Measurements from ENCODE around the gene COX4I2.
A peak's percentile ranks its signal among the peaks of the same experiment; 100 is the strongest.

COX4I2 gene

DNA sequence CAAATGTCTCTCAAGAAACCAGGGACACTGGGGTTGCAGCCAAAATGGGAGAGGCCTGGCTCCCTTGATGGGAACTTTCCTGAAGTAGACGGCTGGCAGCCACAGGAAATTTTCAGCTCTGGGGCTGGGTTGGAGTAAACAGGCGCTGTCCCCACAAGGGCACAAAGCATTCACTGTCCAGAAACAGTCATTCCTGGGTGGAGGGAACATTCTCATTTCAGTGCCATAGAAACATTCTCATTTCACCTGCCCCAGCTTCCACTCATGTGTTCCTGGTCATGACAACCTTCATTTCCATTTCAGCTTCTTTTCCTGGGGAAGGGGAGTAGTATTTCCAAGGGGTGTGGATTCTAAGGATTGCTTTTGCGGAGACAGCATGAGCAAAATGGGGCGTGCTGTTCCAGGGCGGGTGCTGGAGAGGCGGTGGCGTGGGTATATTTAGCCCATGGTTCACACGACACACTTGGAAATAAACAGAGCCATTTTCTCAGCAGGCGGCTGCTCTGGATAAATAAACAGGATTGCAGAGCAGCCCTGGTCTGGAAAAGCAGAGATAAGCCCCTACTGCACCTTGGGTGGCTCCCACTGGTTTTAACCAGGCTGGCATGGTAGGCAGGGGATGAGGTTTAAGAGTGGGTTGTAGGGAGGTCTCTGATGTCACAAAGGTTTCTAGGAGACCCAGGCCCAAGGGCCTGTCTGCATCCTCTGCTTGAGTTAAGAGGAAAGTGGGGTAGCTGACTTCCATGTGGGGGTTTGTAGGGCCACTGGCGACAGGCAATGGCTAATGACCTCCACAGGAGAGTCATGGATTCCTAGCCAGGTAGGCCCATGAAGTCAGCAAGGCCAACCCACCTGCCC lies 32.9 kb downstream of the COX4I2 start (continued):
- no peak for TF ChIP-seq ZNF37A (tag by site-specific recombination; IDR thresholded peaks at IDR 0.05)
- TF ChIP-seq SALL2 (tag by site-specific recombination; IDR thresholded peaks at IDR 0.05; ENCODE audit: borderline replicate concordance), result no peak
- TF ChIP-seq, protein P1, sequence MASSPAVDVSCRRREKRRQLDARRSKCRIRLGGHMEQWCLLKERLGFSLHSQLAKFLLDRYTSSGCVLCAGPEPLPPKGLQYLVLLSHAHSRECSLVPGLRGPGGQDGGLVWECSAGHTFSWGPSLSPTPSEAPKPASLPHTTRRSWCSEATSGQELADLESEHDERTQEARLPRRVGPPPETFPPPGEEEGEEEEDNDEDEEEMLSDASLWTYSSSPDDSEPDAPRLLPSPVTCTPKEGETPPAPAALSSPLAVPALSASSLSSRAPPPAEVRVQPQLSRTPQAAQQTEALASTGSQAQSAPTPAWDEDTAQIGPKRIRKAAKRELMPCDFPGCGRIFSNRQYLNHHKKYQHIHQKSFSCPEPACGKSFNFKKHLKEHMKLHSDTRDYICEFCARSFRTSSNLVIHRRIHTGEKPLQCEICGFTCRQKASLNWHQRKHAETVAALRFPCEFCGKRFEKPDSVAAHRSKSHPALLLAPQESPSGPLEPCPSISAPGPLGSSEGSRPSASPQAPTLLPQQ (tag by site-specific recombination; IDR thresholded peaks at IDR 0.05), result peak; percentile 55; the same call in 1 of the 2 replicates
- TF ChIP-seq ZNF248 (tag by site-specific recombination; IDR thresholded peaks at IDR 0.05), result no peak
- TF ChIP-seq ZSCAN16 (tag by site-specific recombination; IDR thresholded peaks at IDR 0.05), result no peak
- no peak for TF ChIP-seq MYNN (tag by site-specific recombination; IDR thresholded peaks at IDR 0.05; ENCODE audit: borderline replicate concordance)
- TF ChIP-seq ZBTB17 (tag by site-specific recombination; IDR thresholded peaks at IDR 0.05), result peak; percentile 96
- peak; percentile 71 for TF ChIP-seq SP7 (tag by site-specific recombination; IDR thresholded peaks at IDR 0.05)
- TF ChIP-seq SP3 (tag by site-specific recombination; IDR thresholded peaks at IDR 0.05), result no peak
- no peak for TF ChIP-seq RBAK (tag by site-specific recombination; IDR thresholded peaks at IDR 0.05)
- TF ChIP-seq ZNF341 (tag by site-specific recombination; IDR thresholded peaks at IDR 0.05; ENCODE audit: low read depth), result peak; percentile 88
- no peak for TF ChIP-seq ZNF701 (tag by site-specific recombination; IDR thresholded peaks at IDR 0.05)
- TF ChIP-seq ZNF10 (tag by site-specific recombination; IDR thresholded peaks at IDR 0.05), result no peak
- TF ChIP-seq ZNF404 (tag by site-specific recombination; IDR thresholded peaks at IDR 0.05), result no peak
- no peak for TF ChIP-seq ZNF621 (tag by site-specific recombination; IDR thresholded peaks at IDR 0.05)
- TF ChIP-seq, protein P2, sequence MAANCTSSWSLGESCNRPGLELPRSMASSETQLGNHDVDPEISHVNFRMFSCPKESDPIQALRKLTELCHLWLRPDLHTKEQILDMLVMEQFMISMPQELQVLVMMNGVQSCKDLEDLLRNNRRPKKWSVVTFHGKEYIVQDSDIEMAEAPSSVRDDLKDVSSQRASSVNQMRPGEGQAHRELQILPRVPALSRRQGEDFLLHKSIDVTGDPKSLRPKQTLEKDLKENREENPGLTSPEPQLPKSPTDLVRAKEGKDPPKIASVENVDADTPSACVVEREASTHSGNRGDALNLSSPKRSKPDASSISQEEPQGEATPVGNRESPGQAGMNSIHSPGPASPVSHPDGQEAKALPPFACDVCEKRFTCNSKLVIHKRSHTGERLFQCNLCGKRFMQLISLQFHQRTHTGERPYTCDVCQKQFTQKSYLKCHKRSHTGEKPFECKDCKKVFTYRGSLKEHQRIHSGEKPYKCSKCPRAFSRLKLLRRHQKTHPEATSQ (tag by site-specific recombination; IDR thresholded peaks at IDR 0.05), result no peak
- TF ChIP-seq ZNF114 (tag by site-specific recombination; IDR thresholded peaks at IDR 0.05), result no peak
- TF ChIP-seq, protein P3, sequence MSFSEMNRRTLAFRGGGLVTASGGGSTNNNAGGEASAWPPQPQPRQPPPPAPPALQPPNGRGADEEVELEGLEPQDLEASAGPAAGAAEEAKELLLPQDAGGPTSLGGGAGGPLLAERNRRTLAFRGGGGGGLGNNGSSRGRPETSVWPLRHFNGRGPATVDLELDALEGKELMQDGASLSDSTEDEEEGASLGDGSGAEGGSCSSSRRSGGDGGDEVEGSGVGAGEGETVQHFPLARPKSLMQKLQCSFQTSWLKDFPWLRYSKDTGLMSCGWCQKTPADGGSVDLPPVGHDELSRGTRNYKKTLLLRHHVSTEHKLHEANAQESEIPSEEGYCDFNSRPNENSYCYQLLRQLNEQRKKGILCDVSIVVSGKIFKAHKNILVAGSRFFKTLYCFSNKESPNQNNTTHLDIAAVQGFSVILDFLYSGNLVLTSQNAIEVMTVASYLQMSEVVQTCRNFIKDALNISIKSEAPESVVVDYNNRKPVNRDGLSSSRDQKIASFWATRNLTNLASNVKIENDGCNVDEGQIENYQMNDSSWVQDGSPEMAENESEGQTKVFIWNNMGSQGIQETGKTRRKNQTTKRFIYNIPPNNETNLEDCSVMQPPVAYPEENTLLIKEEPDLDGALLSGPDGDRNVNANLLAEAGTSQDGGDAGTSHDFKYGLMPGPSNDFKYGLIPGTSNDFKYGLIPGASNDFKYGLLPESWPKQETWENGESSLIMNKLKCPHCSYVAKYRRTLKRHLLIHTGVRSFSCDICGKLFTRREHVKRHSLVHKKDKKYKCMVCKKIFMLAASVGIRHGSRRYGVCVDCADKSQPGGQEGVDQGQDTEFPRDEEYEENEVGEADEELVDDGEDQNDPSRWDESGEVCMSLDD (tag by site-specific recombination; IDR thresholded peaks at IDR 0.05), result no peak
- no peak for TF ChIP-seq ZBTB48 (tag by site-specific recombination; IDR thresholded peaks at IDR 0.05)
- TF ChIP-seq ZBTB1 (tag by site-specific recombination; IDR thresholded peaks at IDR 0.05), result no peak
- TF ChIP-seq, protein P4, sequence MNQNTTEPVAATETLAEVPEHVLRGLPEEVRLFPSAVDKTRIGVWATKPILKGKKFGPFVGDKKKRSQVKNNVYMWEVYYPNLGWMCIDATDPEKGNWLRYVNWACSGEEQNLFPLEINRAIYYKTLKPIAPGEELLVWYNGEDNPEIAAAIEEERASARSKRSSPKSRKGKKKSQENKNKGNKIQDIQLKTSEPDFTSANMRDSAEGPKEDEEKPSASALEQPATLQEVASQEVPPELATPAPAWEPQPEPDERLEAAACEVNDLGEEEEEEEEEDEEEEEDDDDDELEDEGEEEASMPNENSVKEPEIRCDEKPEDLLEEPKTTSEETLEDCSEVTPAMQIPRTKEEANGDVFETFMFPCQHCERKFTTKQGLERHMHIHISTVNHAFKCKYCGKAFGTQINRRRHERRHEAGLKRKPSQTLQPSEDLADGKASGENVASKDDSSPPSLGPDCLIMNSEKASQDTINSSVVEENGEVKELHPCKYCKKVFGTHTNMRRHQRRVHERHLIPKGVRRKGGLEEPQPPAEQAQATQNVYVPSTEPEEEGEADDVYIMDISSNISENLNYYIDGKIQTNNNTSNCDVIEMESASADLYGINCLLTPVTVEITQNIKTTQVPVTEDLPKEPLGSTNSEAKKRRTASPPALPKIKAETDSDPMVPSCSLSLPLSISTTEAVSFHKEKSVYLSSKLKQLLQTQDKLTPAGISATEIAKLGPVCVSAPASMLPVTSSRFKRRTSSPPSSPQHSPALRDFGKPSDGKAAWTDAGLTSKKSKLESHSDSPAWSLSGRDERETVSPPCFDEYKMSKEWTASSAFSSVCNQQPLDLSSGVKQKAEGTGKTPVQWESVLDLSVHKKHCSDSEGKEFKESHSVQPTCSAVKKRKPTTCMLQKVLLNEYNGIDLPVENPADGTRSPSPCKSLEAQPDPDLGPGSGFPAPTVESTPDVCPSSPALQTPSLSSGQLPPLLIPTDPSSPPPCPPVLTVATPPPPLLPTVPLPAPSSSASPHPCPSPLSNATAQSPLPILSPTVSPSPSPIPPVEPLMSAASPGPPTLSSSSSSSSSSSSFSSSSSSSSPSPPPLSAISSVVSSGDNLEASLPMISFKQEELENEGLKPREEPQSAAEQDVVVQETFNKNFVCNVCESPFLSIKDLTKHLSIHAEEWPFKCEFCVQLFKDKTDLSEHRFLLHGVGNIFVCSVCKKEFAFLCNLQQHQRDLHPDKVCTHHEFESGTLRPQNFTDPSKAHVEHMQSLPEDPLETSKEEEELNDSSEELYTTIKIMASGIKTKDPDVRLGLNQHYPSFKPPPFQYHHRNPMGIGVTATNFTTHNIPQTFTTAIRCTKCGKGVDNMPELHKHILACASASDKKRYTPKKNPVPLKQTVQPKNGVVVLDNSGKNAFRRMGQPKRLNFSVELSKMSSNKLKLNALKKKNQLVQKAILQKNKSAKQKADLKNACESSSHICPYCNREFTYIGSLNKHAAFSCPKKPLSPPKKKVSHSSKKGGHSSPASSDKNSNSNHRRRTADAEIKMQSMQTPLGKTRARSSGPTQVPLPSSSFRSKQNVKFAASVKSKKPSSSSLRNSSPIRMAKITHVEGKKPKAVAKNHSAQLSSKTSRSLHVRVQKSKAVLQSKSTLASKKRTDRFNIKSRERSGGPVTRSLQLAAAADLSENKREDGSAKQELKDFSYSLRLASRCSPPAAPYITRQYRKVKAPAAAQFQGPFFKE (tag by site-specific recombination; IDR thresholded peaks at IDR 0.05; ENCODE audit: borderline replicate concordance), result no peak
- TF ChIP-seq FEZF1 (tag by site-specific recombination; IDR thresholded peaks at IDR 0.05), result peak; percentile 64; the same call in 1 of the 2 replicates
- TF ChIP-seq ZNF561 (tag by site-specific recombination; IDR thresholded peaks at IDR 0.05; ENCODE audit: borderline replicate concordance), result peak; percentile 86
- no peak for TF ChIP-seq ZNF184 (tag by site-specific recombination; IDR thresholded peaks at IDR 0.05)
- no peak for TF ChIP-seq ZNF501 (tag by site-specific recombination; IDR thresholded peaks at IDR 0.05)
